ENCODE measurements around the gene TRPV2.

TRPV2 gene

GRCh38 chr17:16422416-16422815 is 7.0 kb downstream of the TRPV2 start:
- H3K9me3 ChIP-seq (ENCODE audit: control insufficient read depth, insufficient read depth, low read length): no peaks in the 10 kb centered on the region
- H3K4me1 ChIP-seq (ENCODE audit: insufficient read depth, low read length): peaks cover 17% of the 10 kb centered on the region
- no peaks in the 10 kb centered on the region for H3K36me3 ChIP-seq (ENCODE audit: insufficient read depth, low read length)
- no peak overlapping the region for H3K9ac ChIP-seq (ENCODE audit: low read depth, low read length)

GRCh38 chr17:16423226-16423872 is 8.0 kb downstream of the TRPV2 start:
- Histone ChIP-seq H3K36me3 (ENCODE audit: insufficient read depth, low read length) (no peaks in the 10 kb centered on the region), H3K9me3 (ENCODE audit: control insufficient read depth, insufficient read depth, low read length) (no peaks in the 10 kb centered on the region), H3K4me1 (ENCODE audit: insufficient read depth, low read length) (peaks cover 13% of the 10 kb centered on the region)

GRCh38 chr17:16425202-16425601 is 9.8 kb downstream of the TRPV2 start:
- H3K9me3 ChIP-seq (ENCODE audit: control insufficient read depth, insufficient read depth, low read length): no peaks in the 10 kb centered on the region
- no peaks in the 10 kb centered on the region; the same call in 1 of the 2 replicates for H3K4me1 ChIP-seq (ENCODE audit: insufficient read depth, low read length)
- H3K36me3 ChIP-seq (ENCODE audit: insufficient read depth, low read length): no peaks in the 10 kb centered on the region
- no peak overlapping the region for H3K9ac ChIP-seq (ENCODE audit: low read depth, low read length)

More at GRCh38 chr17:16423226-16423872, 8.0 kb downstream of the TRPV2 start:
- no peak overlapping the region for H3K9ac ChIP-seq (ENCODE audit: low read depth, low read length)

DNA sequence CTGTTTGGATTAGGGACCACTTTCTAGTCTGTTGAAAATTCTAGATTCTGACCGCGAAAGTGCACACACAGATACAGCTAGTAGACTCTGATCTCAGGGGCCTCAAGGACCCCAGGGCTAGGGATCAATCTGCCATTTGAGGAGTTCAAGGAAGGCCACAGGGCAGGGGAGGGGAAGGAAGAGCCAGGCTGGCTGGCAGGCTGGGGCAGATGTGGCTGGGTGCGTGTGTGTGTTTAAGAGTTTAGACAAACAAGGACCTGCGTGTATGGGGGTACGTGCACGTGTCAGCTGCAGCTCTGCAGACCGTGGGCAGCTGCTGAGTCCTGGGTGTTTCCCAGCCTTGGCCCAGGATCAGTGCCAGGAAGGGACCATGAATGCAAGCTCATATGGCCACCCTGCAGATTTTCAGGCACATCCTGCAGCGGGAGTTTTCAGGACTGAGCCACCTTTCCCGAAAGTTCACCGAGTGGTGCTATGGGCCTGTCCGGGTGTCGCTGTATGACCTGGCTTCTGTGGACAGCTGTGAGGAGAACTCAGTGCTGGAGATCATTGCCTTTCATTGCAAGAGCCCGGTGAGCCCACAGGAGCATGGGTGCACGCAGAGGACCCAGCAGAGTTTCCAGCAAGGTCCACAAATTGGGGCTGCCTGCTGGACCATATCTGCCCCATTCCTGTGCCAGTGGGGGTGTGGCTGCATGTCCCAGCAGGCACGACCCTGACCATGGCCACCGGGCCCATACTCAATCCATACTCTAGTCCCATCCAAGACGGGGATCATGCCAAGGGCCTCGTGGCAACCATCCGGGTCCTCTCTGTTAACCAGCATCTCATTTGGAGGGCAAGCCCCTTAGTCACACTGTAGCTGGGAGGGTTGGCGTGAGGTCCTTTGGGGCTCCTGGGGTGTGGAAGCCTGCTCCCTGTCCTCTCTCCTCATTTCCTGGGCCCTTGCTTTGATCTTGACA is 10.6 kb downstream of the TRPV2 start:
- no peak overlapping the region for H3K9ac ChIP-seq (ENCODE audit: low read depth, low read length)
- no peaks in the 10 kb centered on the region for H3K36me3 ChIP-seq (ENCODE audit: insufficient read depth, low read length)
- no peaks in the 10 kb centered on the region; the same call in 1 of the 2 replicates for H3K4me1 ChIP-seq (ENCODE audit: insufficient read depth, low read length)
- no peaks in the 10 kb centered on the region for H3K9me3 ChIP-seq (ENCODE audit: control insufficient read depth, insufficient read depth, low read length)

DNA sequence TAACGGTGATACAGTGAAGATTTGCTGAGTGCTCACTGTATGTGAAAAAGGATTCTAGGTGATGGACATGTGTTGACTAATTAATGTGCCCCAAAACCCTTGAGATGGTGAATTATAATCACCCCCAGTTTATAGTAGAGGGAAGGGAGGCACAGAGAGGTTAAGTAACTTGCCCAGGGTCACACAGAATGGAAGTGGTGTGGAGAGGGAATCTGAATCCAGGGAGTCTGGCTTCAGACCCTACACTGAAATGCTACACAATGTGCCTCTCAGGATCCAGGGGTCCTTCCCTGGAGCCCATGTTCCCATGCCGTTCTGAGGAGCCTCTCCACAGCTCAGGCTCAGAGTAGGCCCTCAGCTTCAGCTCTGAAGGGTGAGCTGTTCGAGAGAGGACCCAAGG is 11.6 kb downstream of the TRPV2 start:
- H3K9ac ChIP-seq (ENCODE audit: low read depth, low read length): no peak overlapping the region
- no peaks in the 10 kb centered on the region for H3K36me3 ChIP-seq (ENCODE audit: insufficient read depth, low read length)
- H3K4me1 ChIP-seq (ENCODE audit: insufficient read depth, low read length): no peaks in the 10 kb centered on the region; the same call in 1 of the 2 replicates
- no peaks in the 10 kb centered on the region for H3K9me3 ChIP-seq (ENCODE audit: control insufficient read depth, insufficient read depth, low read length)

GRCh38 chr17:16428098-16428882 is 12.9 kb downstream of the TRPV2 start:
- Histone ChIP-seq H3K36me3 (ENCODE audit: insufficient read depth, low read length) (no peaks in the 10 kb centered on the region), H3K4me1 (ENCODE audit: insufficient read depth, low read length) (no peaks in the 10 kb centered on the region; the same call in 1 of the 2 replicates), H3K9ac (ENCODE audit: low read depth, low read length) (no peak overlapping the region), H3K9me3 (ENCODE audit: control insufficient read depth, insufficient read depth, low read length) (no peaks in the 10 kb centered on the region)

DNA sequence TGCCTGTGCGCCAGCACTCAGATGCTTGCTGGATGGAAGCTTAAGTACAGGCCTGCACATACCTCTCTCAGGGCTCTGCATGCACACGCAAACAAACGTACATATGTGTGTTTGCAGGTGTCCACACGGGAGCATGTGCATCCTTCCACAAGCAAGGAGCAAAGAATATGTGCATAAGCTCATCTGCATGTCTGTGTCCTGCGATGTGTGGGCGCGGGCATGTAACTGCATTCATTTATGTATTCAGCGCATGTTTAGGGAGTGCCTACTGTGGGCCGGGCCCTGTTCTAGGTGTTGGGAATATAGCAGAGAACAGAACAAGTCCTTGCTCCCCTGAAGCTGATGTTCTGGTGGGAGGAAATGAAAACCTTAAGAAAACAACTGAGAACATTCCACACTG is 13.7 kb downstream of the TRPV2 start:
- no peak overlapping the region for H3K9ac ChIP-seq (ENCODE audit: low read depth, low read length)
- no peaks in the 10 kb centered on the region for H3K9me3 ChIP-seq (ENCODE audit: control insufficient read depth, insufficient read depth, low read length)
- no peaks in the 10 kb centered on the region; the same call in 1 of the 2 replicates for H3K4me1 ChIP-seq (ENCODE audit: insufficient read depth, low read length)
- no peaks in the 10 kb centered on the region for H3K36me3 ChIP-seq (ENCODE audit: insufficient read depth, low read length)

- Histone ChIP-seq H3K36me3 (ENCODE audit: insufficient read depth, low read length) (no peaks in the 10 kb centered on the region), H3K4me1 (ENCODE audit: insufficient read depth, low read length) (peaks cover 7% of the 10 kb centered on the region), H3K9ac (ENCODE audit: low read depth, low read length) (no peak overlapping the region), H3K9me3 (ENCODE audit: control insufficient read depth, insufficient read depth, low read length) (no peaks in the 10 kb centered on the region)
Measured at GRCh38 chr17:16430650-16431049, 15.3 kb downstream of the TRPV2 start.

GRCh38 chr17:16432017-16432416 is 16.6 kb downstream of the TRPV2 start:
- Histone ChIP-seq H3K9me3 (ENCODE audit: control insufficient read depth, insufficient read depth, low read length) (no peaks in the 10 kb centered on the region), H3K4me1 (ENCODE audit: insufficient read depth, low read length) (peaks cover 7% of the 10 kb centered on the region), H3K36me3 (ENCODE audit: insufficient read depth, low read length) (no peaks in the 10 kb centered on the region), H3K9ac (ENCODE audit: low read depth, low read length) (no peak overlapping the region)

DNA sequence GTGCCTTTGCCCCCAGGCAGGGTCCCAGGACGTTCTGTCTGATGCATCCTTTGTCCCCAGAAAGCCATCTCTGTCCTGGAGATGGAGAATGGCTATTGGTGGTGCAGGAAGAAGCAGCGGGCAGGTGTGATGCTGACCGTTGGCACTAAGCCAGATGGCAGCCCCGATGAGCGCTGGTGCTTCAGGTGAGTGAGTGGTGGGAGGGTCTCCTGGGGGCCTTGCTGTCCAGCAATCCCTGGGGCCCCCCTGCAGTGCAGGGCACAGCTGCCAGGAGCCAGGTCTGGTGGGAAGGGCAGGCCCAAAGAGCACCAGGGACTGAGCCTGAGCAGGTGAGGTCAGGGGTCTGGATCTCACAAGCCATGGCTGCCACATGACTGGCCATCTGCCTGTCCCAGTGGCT is 18.1 kb downstream of the TRPV2 start:
- H3K9me3 ChIP-seq (ENCODE audit: control insufficient read depth, insufficient read depth, low read length): no peaks in the 10 kb centered on the region
- no peak overlapping the region for H3K9ac ChIP-seq (ENCODE audit: low read depth, low read length)
- peaks cover 10% of the 10 kb centered on the region for H3K4me1 ChIP-seq (ENCODE audit: insufficient read depth, low read length)
- no peaks in the 10 kb centered on the region for H3K36me3 ChIP-seq (ENCODE audit: insufficient read depth, low read length)

GRCh38 chr17:16434662-16435061 is 19.3 kb downstream of the TRPV2 start:
- Histone ChIP-seq H3K4me1 (ENCODE audit: insufficient read depth, low read length) (peaks cover 10% of the 10 kb centered on the region), H3K9me3 (ENCODE audit: control insufficient read depth, insufficient read depth, low read length) (no peaks in the 10 kb centered on the region), H3K36me3 (ENCODE audit: insufficient read depth, low read length) (peaks cover 4% of the 10 kb centered on the region; the same call in 1 of the 2 replicates), H3K9ac (ENCODE audit: low read depth, low read length) (no peak overlapping the region)

GRCh38 chr17:16435925-16436886 is 20.8 kb downstream of the TRPV2 start:
- H3K9ac ChIP-seq (ENCODE audit: low read depth, low read length): no peak overlapping the region
- H3K36me3 ChIP-seq (ENCODE audit: insufficient read depth, low read length): peaks cover 19% of the 10 kb centered on the region
- H3K4me1 ChIP-seq (ENCODE audit: insufficient read depth, low read length): peaks cover 10% of the 10 kb centered on the region
- H3K9me3 ChIP-seq (ENCODE audit: control insufficient read depth, insufficient read depth, low read length): no peaks in the 10 kb centered on the region

DNA sequence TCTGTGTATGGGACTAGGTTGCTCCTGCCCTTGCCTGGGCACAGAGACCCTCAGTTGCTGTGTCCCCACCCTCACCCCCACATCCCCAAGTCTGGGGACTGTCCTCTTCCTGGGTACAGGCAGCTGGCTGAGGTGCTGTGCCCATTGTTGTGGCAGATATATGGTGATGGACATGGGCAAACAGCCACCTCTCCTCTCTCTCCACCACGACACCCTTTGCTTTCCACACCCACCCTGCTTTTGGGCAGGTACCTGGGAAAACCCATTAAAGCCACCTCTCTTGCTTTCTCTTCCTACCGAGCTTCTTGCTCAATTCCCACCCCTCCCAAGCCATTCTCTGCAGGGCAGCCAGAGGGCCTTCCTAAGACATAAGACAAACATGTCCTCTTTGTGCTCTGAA is 21.7 kb downstream of the TRPV2 start:
- Histone ChIP-seq H3K36me3 (ENCODE audit: insufficient read depth, low read length) (peaks cover 27% of the 10 kb centered on the region), H3K4me1 (ENCODE audit: insufficient read depth, low read length) (peaks cover 10% of the 10 kb centered on the region), H3K9me3 (ENCODE audit: control insufficient read depth, insufficient read depth, low read length) (no peaks in the 10 kb centered on the region), H3K9ac (ENCODE audit: low read depth, low read length) (no peak overlapping the region)
